SK-N-MC (cell line): ENCODE data around the gene ANKRD30B.
"Not testable (repeated sequence)": the region's sequence is repeated elsewhere in the genome, so short reads cannot be mapped to it uniquely, and the experiment has no call there.

Experiments used
- EZH2 ChIP-seq: fragments of 200-600 bp; sonication (generic); IDR thresholded peaks from one replicate; pipeline ENCODE4 v1.6.1; 2017; ENCODE audit warnings: antibody characterized with exemption
- FOXP2 ChIP-seq: optimal IDR thresholded peaks from 2 replicates; pipeline ENCODE3; 2011; ENCODE audit warnings: mild to moderate bottlenecking, moderate library complexity; ENCODE audit not compliant: insufficient read depth; ENCODE audit errors: extremely low read length, control extremely low read depth
- POLR2AphosphoS5 ChIP-seq: IDR thresholded peaks from 2 replicates; pipeline ENCODE4 v1.6.1; 2012; ENCODE audit warnings: mild to moderate bottlenecking, low read depth, low read length, borderline replicate concordance

DNA sequence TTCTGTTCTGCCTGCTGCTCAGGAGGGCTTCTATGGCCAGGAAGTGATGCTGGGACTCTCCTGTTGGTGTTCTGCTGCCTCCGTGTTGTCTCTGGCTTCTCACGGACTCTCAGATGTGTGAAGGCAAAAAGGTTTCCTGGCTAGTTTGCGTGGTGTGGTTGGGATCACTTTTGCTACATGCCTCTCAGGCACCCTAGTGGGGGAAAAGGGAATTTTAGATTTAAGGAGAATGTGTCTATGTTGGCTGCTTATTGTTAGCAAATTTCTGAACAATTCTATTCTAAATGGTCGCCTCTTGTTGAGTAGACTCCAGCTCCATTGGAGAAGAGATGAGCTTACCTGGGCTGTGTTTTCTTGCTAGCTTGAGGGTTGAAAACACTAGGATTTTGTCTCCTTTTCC is 120.9 kb downstream of the ANKRD30B start:
- not testable (repeated sequence) for TF ChIP-seq EZH2, POLR2AphosphoS5, FOXP2
